GM18951 (cell line): ENCODE data around the gene YIF1A.
"Not testable (repeated sequence)": the region's sequence is repeated elsewhere in the genome, so short reads cannot be mapped to it uniquely, and the experiment has no call there.

Source experiments
- POLR2A ChIP-seq: IDR thresholded peaks from 4 replicates; pipeline ENCODE4 v1.6.1; 2011; ENCODE audit warnings: mild to moderate bottlenecking; ENCODE audit not compliant: insufficient read length, insufficient read depth; ENCODE audit errors: extremely low read depth
- in situ Hi-C: fragments of 300-500 bp; cut with MboI; formaldehyde crosslinking; loops from one replicate; pipeline ENCODE4 v1.12.0; 2022; ENCODE audit warnings: low sequenced_read_pairs, mixed read lengths, inconsistent platforms; ENCODE audit not compliant: unreplicated experiment

The YIF1A gene

GRCh38 chr11:66278363-66279091 lies 10.4 kb downstream of the YIF1A start:
- in situ Hi-C loops: no loop called here
- TF ChIP-seq POLR2A: no peak

GRCh38 chr11:66277471-66278362 lies 11.2 kb downstream of the YIF1A start, which contains the start of gene CNIH2:
TSS of gene CNIH2 (plus strand) at chr11:66278175. CDS start at chr11:66278457, 282 bp downstream.
- in situ Hi-C loops: no loop called here
- no peak for TF ChIP-seq POLR2A

- in situ Hi-C loops: not testable (repeated sequence)
These were observed 11.9 kb downstream of the YIF1A start for GRCh38 chr11:66277064-66277463.

- in situ Hi-C loops: not testable (repeated sequence)
These were observed 12.3 kb downstream of the YIF1A start for GRCh38 chr11:66276619-66277018.

- in situ Hi-C loops: no loop called here
- TF ChIP-seq POLR2A: no peak
These were observed 12.8 kb downstream of the YIF1A start for GRCh38 chr11:66275984-66276612.

GRCh38 chr11:66275396-66275795 lies 13.5 kb downstream of the YIF1A start:
- no peak for TF ChIP-seq POLR2A
- in situ Hi-C loops: no loop called here

GRCh38 chr11:66274219-66274618 lies 14.7 kb downstream of the YIF1A start:
- in situ Hi-C loops: no loop called here
- TF ChIP-seq POLR2A: no peak

- TF ChIP-seq POLR2A: no peak
- in situ Hi-C loops: no loop called here
These were observed 16.3 kb downstream of the YIF1A start for GRCh38 chr11:66272596-66272995.

GRCh38 chr11:66271816-66272215 lies 17.1 kb downstream of the YIF1A start:
- no peak for TF ChIP-seq POLR2A
- in situ Hi-C loops: no loop called here

GRCh38 chr11:66268952-66269905 lies 19.7 kb downstream of the YIF1A start:
- no peak for TF ChIP-seq POLR2A
- in situ Hi-C loops: no loop called here

- in situ Hi-C loops: no loop called here
- peak; percentile 76 for TF ChIP-seq POLR2A
These were observed 20.5 kb downstream of the YIF1A start, which contains the start of gene RAB1B for GRCh38 chr11:66268244-66268951. TSS of gene RAB1B (plus strand) at chr11:66268639. CDS start at chr11:66268680, 41 bp downstream.
